ENCODE results near the gene CYB5B. TPM values are rescaled to one million over a fixed set of nuclear protein-coding genes. Genes with fewer than 3 reads are reported as not detected.
A peak's percentile ranks its signal among the peaks of the same experiment; 100 is the strongest.

CYB5B gene
- total RNA-seq, 1 donor from 2014 or later, result 91.3 TPM

GRCh38 chr16:69444873-69445517 is 20.6 kb downstream of the CYB5B start:
- DNase-seq (ENCODE audit: low read depth), result peak; percentile 23

GRCh38 chr16:69448470-69449193 is 24.2 kb downstream of the CYB5B start:
- DNase-seq (ENCODE audit: low read depth), result peak; percentile 38

GRCh38 chr16:69451166-69451565 is 26.7 kb downstream of the CYB5B start:
- DNase-seq (ENCODE audit: low read depth), result no peak

GRCh38 chr16:69453936-69454335 is 29.5 kb downstream of the CYB5B start:
- no peak for DNase-seq (ENCODE audit: low read depth)

GRCh38 chr16:69463876-69464275 is 39.5 kb downstream of the CYB5B start:
- DNase-seq (ENCODE audit: low read depth), result no peak

GRCh38 chr16:69465083-69465721 is 40.8 kb downstream of the CYB5B start:
- no peak for DNase-seq (ENCODE audit: low read depth)

- no peak for DNase-seq (ENCODE audit: low read depth)
These were observed 41.5 kb downstream of the CYB5B start for GRCh38 chr16:69465881-69466280.

GRCh38 chr16:69466547-69466946 is 42.1 kb downstream of the CYB5B start:
- no peak for DNase-seq (ENCODE audit: low read depth)

- DNase-seq (ENCODE audit: low read depth), result no peak
These were observed 42.7 kb downstream of the CYB5B start for GRCh38 chr16:69467080-69467479.

GRCh38 chr16:69467531-69468204 is 43.2 kb downstream of the CYB5B start:
- no peak for DNase-seq (ENCODE audit: low read depth)

GRCh38 chr16:69469807-69470561 is 45.6 kb downstream of the CYB5B start:
- peak; percentile 42 for DNase-seq (ENCODE audit: low read depth)

GRCh38 chr16:69471121-69471520 is 46.7 kb downstream of the CYB5B start:
- no peak for DNase-seq (ENCODE audit: low read depth)

- DNase-seq (ENCODE audit: low read depth), result no peak
These were observed 50.0 kb downstream of the CYB5B start for GRCh38 chr16:69474408-69474807.

GRCh38 chr16:69476920-69477443 is 52.6 kb downstream of the CYB5B start:
- DNase-seq (ENCODE audit: low read depth), result peak; percentile 82

- DNase-seq (ENCODE audit: low read depth), result no peak
These were observed 53.1 kb downstream of the CYB5B start for GRCh38 chr16:69477546-69477945.

GRCh38 chr16:69478685-69479084 is 54.3 kb downstream of the CYB5B start:
- no peak for DNase-seq (ENCODE audit: low read depth)

GRCh38 chr16:69479775-69480174 is 55.4 kb downstream of the CYB5B start:
- DNase-seq (ENCODE audit: low read depth), result no peak

- DNase-seq (ENCODE audit: low read depth), result no peak
These were observed 57.5 kb downstream of the CYB5B start for GRCh38 chr16:69481901-69482341.

GRCh38 chr16:69482410-69482991 is 58.1 kb downstream of the CYB5B start:
- DNase-seq (ENCODE audit: low read depth), result peak; percentile 45

- DNase-seq (ENCODE audit: low read depth), result no peak
These were observed 59.2 kb downstream of the CYB5B start for GRCh38 chr16:69483611-69484010.

- no peak for DNase-seq (ENCODE audit: low read depth)
These were observed 60.9 kb downstream of the CYB5B start for GRCh38 chr16:69485361-69485760.

All from renal cortical epithelial cell (primary cell).